B cell (primary cell): ENCODE measurements around the gene HCFC1.

Experiments used
- CTCF ChIP-seq: fragments of 200-600 bp; IDR thresholded peaks from one replicate; pipeline ENCODE4 v1.8.0; 2022; ENCODE audit warnings: antibody characterized with exemption, mild to moderate bottlenecking
- EZH2 ChIP-seq: IDR thresholded peaks from 2 replicates; pipeline ENCODE4 v1.6.1; 2012; ENCODE audit warnings: borderline replicate concordance, low read depth, mild to moderate bottlenecking, moderate library complexity, low read length; ENCODE audit not compliant: insufficient read depth, poor library complexity, severe bottlenecking

GRCh38 chrX:153910446-153910845, 61.2 kb downstream of the HCFC1 start:
- TF ChIP-seq CTCF (no peak), EZH2 (no peak)
